Activated naive CD8-positive, alpha-beta T cell treated with anti-CD3 and anti-CD28 coated beads, Interleukin-2, amount 10 ng/mL, durations not matched to agents 7 days and 5 days (primary cell): ENCODE data around the gene SDC1. TPM values are rescaled to one million over a fixed set of nuclear protein-coding genes. Genes with fewer than 3 reads are reported as not detected.
A peak's percentile ranks its signal among the peaks of the same experiment; 100 is the strongest.

Experiments used
- ATAC-seq: fragments of 150-1000 bp; cut with Tn5 transposase; one replicate; pipeline ENCODE4 v1.10.0; 2021; ENCODE audit warnings: low read depth, moderate library complexity
- POLR2A ChIA-PET: fragments of 350-600 bp; sonication (Branson Sonifier 250); formaldehyde crosslinking; loops from one replicate; lab custom pipeline; 2021; ENCODE audit warnings: antibody characterized with exemption; lab: Charles Lee
- DNase-seq: peaks from one replicate; pipeline ENCODE4 v3.0.0; 2021
- H3K27ac Mint-ChIP-seq: one replicate; pipeline ENCODE4 v1.8.0; 2022; ENCODE audit warnings: mild to moderate bottlenecking, mixed read lengths
- H3K27me3 Mint-ChIP-seq: one replicate; pipeline ENCODE4 v1.8.0; 2022; ENCODE audit warnings: mild to moderate bottlenecking, moderate library complexity, mixed read lengths
- H3K36me3 Mint-ChIP-seq: one replicate; pipeline ENCODE4 v1.8.0; 2021; ENCODE audit warnings: mild to moderate bottlenecking, mixed read lengths
- H3K4me1 Mint-ChIP-seq: one replicate; pipeline ENCODE4 v1.8.0; 2021; ENCODE audit warnings: mixed read lengths
- H3K4me3 Mint-ChIP-seq: one replicate; pipeline ENCODE4 v1.8.0; 2022; ENCODE audit warnings: mild to moderate bottlenecking, moderate library complexity, mixed read lengths
- H3K9me3 Mint-ChIP-seq: one replicate; pipeline ENCODE4 v1.8.0; 2021; ENCODE audit warnings: mixed read lengths
- total RNA-seq, 2 experiments: library from RNA; stranded (reverse); gene quantifications; one replicate each; pipeline ENCODE4 v1.2.3, GENCODE V29; 2021

SDC1 gene
- total RNA-seq, 2 experiments from 2014 or later, result 0.22 TPM; not detected in 1

- Mint-ChIP-seq H3K4me1 (no peaks in the 10 kb centered on the region), H3K27me3 (no peaks in the 10 kb centered on the region), H3K36me3 (no peaks in the 10 kb centered on the region), H3K27ac (no peak overlapping the region), H3K9me3 (no peaks in the 10 kb centered on the region), H3K4me3 (no peak overlapping the region)
- POLR2A ChIA-PET, result no interaction called here
- ATAC-seq, result no peak
- no peak for DNase-seq
Observed at GRCh38 chr2:20185176-20186022, 39.5 kb downstream of the SDC1 start.

GRCh38 chr2:20184067-20184938, 40.6 kb downstream of the SDC1 start:
- Mint-ChIP-seq H3K9me3 (no peaks in the 10 kb centered on the region), H3K36me3 (no peaks in the 10 kb centered on the region), H3K27ac (no peak overlapping the region), H3K4me3 (no peak overlapping the region), H3K27me3 (no peaks in the 10 kb centered on the region), H3K4me1 (no peaks in the 10 kb centered on the region)
- POLR2A ChIA-PET, result no interaction called here
- DNase-seq, result no peak
- no peak for ATAC-seq

DNA sequence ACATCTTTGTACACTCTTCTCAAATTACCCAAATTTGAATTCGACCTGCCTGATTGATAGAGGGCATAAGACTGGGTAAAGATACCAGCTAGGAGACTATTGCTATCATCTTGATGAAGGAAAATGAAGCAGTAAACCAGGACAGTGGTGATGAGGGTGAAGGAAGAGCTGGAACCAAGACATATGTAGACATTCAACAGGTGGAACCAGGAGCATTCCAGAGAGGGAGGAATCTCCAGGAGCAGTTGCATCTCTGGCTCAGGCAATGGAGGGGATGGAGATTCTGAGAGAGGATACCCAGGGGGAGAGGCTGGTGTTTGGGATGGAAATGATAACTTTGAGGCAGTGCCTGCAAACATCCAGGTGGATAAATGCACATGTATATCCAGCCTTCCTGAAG, 41.6 kb downstream of the SDC1 start:
- Mint-ChIP-seq H3K36me3 (no peaks in the 10 kb centered on the region), H3K27me3 (no peaks in the 10 kb centered on the region), H3K4me1 (no peaks in the 10 kb centered on the region), H3K4me3 (no peak overlapping the region), H3K27ac (no peak overlapping the region), H3K9me3 (no peaks in the 10 kb centered on the region)
- no peak for ATAC-seq
- POLR2A ChIA-PET, result no interaction called here
- no peak for DNase-seq

DNA sequence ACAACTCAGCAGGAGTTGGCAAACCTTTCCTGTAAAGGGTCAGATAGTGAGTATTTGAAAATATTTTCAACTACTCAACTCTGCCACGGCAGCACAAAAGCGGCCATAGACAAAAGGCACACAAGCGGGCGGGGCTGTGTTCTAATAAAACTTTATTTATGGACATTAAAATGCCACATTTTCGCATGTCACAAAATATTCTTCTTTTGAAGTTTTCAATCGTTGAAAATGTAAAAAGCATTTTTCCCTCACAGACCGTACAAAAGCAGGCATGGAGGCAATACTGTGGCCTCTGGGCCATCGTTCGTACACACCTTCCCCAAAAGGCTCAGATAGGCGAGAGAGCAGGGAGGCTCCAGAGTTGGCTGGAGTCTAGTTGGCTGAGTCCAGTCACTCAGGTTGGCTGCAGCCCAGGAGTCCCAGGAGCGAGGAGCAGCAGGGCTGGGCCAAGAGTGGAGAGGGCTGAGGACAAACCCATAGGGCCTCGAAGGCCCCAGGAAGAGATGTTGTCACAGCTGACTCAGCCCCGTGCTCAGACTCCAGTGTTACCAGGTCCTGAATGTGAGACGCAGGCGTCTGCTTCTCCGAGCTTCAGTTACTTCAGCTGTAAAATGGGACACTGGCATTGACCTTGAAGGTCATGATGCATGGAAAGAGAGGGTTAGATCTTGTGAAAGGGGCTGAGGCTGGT, 42.5 kb downstream of the SDC1 start:
- ATAC-seq (no peak), DNase-seq (no peak)
- POLR2A ChIA-PET, result no interaction called here
- Mint-ChIP-seq H3K27me3 (no peaks in the 10 kb centered on the region), H3K4me3 (no peak overlapping the region), H3K4me1 (no peaks in the 10 kb centered on the region), H3K9me3 (no peaks in the 10 kb centered on the region), H3K27ac (no peak overlapping the region), H3K36me3 (no peaks in the 10 kb centered on the region)

- POLR2A ChIA-PET, result no interaction called here
- Mint-ChIP-seq H3K9me3 (no peaks in the 10 kb centered on the region), H3K4me1 (no peaks in the 10 kb centered on the region), H3K27me3 (no peaks in the 10 kb centered on the region), H3K36me3 (no peaks in the 10 kb centered on the region), H3K4me3 (no peak overlapping the region), H3K27ac (no peak overlapping the region)
- ATAC-seq (no peak), DNase-seq (no peak)
Observed at GRCh38 chr2:20181761-20182160, 43.2 kb downstream of the SDC1 start.

DNA sequence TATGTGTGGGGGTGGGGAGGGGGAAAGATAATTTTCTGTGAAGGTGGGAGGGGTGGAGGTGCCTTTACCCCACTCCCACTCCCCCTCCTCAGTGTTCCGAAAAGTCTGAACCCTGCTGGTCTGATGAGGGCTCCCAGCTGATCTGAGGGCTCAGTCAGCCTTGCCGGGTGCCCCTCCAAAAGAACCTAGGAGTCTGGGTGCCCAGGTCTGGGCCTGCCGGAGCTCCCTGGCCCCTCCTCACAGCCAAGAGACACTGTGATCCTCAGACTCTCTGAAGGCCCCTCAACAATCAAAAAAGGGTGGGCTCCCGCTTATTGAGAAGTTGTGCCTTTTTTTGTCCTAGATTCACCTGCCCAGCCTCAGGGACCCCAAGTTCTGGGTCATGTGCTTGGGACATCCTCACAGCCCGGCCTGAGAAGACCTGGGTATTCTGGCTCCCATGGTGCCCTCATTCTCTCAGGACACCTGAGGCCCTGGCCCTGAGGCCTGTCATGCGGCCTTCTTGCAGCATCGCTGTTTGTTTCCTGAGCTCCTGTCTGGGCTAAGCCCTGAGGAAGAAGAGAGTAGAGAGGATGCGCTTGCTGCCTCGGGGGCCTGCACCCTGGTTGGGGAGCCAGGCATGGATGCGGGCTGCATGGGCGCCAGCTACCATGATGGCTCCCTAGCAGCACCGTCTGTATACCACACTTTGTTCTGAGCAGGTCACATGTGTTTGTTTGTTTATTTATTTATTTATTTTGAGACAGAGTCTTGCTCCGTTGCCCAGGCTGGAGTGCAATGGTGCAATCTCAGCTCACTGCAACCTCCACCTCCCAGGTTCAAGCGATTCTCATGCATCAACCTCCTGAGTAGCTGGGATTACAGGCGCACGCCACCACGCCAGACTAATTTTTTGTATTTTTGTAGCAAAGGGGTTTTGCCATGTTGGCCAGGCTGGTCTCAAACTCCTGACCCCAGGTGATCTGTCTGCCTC, 44.0 kb downstream of the SDC1 start:
- Mint-ChIP-seq H3K36me3 (no peaks in the 10 kb centered on the region), H3K9me3 (no peaks in the 10 kb centered on the region), H3K27ac (no peak overlapping the region), H3K4me1 (no peaks in the 10 kb centered on the region), H3K27me3 (no peaks in the 10 kb centered on the region), H3K4me3 (no peak overlapping the region)
- DNase-seq (no peak), ATAC-seq (no peak)
- POLR2A ChIA-PET, result no interaction called here

GRCh38 chr2:20179755-20180594, 45.0 kb downstream of the SDC1 start:
- Mint-ChIP-seq H3K4me3 (no peak overlapping the region), H3K36me3 (no peaks in the 10 kb centered on the region), H3K27ac (no peak overlapping the region), H3K4me1 (no peaks in the 10 kb centered on the region), H3K27me3 (no peaks in the 10 kb centered on the region), H3K9me3 (no peaks in the 10 kb centered on the region)
- POLR2A ChIA-PET, result no interaction called here
- DNase-seq, result peak; percentile 4
- ATAC-seq, result no peak

DNA sequence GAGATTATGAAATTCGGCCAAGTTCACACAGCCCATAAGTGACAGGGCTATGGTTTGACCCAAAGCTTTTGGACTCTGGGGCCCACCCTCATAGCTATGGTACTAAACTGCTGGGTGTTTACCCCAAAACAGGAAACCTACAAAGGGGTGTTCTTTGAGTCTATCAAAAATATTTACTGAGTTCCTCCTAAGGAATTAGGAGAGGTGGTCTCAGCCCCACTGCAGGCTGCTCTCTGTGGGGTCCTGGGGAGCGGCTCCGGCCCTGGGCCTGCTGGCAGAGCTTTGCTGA, 45.5 kb downstream of the SDC1 start:
- Mint-ChIP-seq H3K27me3 (no peaks in the 10 kb centered on the region), H3K4me1 (no peaks in the 10 kb centered on the region), H3K4me3 (no peak overlapping the region), H3K36me3 (no peaks in the 10 kb centered on the region), H3K27ac (no peak overlapping the region), H3K9me3 (no peaks in the 10 kb centered on the region)
- ATAC-seq (no peak), DNase-seq (no peak)
- POLR2A ChIA-PET, result no interaction called here

- Mint-ChIP-seq H3K4me1 (no peaks in the 10 kb centered on the region), H3K36me3 (no peaks in the 10 kb centered on the region)
- POLR2A ChIA-PET, result no interaction called here
Observed at GRCh38 chr2:20178666-20179465, 46.1 kb downstream of the SDC1 start.

GRCh38 chr2:20178249-20178607, 46.7 kb downstream of the SDC1 start:
- H3K36me3 Mint-ChIP-seq, result no peaks in the 10 kb centered on the region
- POLR2A ChIA-PET, result no interaction called here
- H3K27me3 Mint-ChIP-seq, result no peaks in the 10 kb centered on the region
- no peaks in the 10 kb centered on the region for H3K9me3 Mint-ChIP-seq
- H3K4me3 Mint-ChIP-seq, result no peak overlapping the region
- H3K4me1 Mint-ChIP-seq, result no peaks in the 10 kb centered on the region
- ATAC-seq (no peak), DNase-seq (no peak)
- no peak overlapping the region for H3K27ac Mint-ChIP-seq

More at GRCh38 chr2:20178666-20179465, 46.1 kb downstream of the SDC1 start:
- Mint-ChIP-seq H3K27ac (no peak overlapping the region), H3K27me3 (no peaks in the 10 kb centered on the region), H3K9me3 (no peaks in the 10 kb centered on the region), H3K4me3 (no peak overlapping the region)
- no peak for DNase-seq
- no peak for ATAC-seq

GRCh38 chr2:20177556-20178248, 47.2 kb downstream of the SDC1 start:
- Mint-ChIP-seq H3K4me3 (no peak overlapping the region), H3K4me1 (no peaks in the 10 kb centered on the region), H3K27me3 (no peaks in the 10 kb centered on the region), H3K27ac (no peak overlapping the region), H3K36me3 (no peaks in the 10 kb centered on the region), H3K9me3 (no peaks in the 10 kb centered on the region)
- DNase-seq (no peak), ATAC-seq (no peak)
- POLR2A ChIA-PET, result no interaction called here
